GM18868 (cell line): Measurements from ENCODE around the gene ERBB4.
A peak's percentile ranks its signal among the peaks of the same experiment; 100 is the strongest.

Experiments
- ATAC-seq: cut with Tn5 transposase; IDR thresholded peaks from one replicate; pipeline ENCODE4 v1.9.1; 2021; ENCODE audit warnings: mild to moderate bottlenecking, moderate library complexity; ENCODE audit not compliant: unreplicated experiment

Gene ERBB4

GRCh38 chr2:212538305-212539071, at the start of gene ERBB4:
TSS of gene ERBB4 (minus strand) at chr2:212538802. CDS start at chr2:212538530, 272 bp downstream.
- no peak for ATAC-seq

- no peak for ATAC-seq
Measured at GRCh38 chr2:212580117-212580516, 41.5 kb upstream of the ERBB4 start.

GRCh38 chr2:212556296-212556695, 17.7 kb upstream of the ERBB4 start:
- no peak for ATAC-seq

GRCh38 chr2:212554233-212554632, 15.6 kb upstream of the ERBB4 start:
- ATAC-seq: no peak

DNA sequence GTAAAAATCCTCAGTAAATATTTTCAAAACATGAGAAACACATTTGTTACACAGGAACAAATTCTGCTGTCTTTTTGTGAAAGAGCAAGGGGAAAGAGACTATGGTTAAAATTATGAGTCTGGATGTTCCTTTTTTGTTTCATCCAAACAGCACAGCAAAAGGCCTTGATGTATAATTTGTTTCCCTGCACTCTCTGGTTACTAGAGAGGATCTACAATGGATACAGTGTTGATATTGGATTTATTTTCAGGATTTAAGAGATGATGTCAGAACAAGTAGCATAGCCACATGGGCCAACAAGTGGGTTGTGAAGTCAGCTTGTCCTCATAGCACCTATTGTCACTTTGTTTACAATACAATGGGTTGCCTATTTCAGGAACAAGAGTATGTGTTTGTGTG, 11.3 kb upstream of the ERBB4 start:
- ATAC-seq: no peak

DNA sequence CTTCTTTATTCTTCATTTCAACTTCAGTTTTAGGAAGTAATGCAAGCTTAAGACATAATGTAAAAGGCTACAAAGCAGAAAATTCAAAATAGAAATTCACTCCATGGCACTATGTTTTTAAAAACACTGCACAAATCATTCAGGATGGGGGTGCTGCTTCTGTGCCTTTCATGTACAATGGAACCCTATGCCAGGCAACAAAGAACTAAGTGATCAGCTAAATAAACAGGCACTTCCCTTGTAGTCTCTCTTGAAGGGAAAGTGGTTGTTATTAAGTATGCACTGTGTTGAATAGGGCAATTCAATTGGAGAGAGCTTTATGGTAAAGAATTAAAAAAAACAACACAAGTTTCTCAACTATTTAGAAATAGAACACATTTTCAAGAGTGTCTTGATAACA, 10.9 kb upstream of the ERBB4 start:
- no peak for ATAC-seq

- ATAC-seq: peak; percentile 63
Measured at GRCh38 chr2:212548455-212548819, 9.8 kb upstream of the ERBB4 start.

- peak; percentile 15 for ATAC-seq
Measured at GRCh38 chr2:212547716-212548454, 9.3 kb upstream of the ERBB4 start.

DNA sequence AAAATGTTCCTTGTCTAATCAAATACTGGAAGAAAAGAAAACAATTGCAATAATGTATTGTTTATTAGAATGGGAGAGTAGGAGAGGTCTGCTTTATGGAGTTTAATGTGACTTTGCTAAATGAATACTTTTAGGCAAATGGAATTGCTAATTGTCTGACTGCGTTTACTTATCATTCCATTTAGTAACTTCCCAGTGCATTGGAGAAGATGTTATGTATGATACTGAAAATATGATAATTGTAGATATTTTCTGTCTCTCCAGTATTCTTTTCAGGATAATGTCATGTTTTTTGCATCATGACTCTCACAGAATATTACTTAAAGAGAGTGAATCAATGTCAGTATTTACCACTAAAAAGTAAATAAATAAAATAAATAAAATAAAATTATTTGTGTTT, 8.1 kb upstream of the ERBB4 start:
- ATAC-seq: no peak

GRCh38 chr2:212540341-212540740, 1.7 kb upstream of the ERBB4 start:
- peak; percentile 37 for ATAC-seq

GRCh38 chr2:212539072-212539880, 674 bp upstream of the ERBB4 start:
- peak; percentile 21 for ATAC-seq

DNA sequence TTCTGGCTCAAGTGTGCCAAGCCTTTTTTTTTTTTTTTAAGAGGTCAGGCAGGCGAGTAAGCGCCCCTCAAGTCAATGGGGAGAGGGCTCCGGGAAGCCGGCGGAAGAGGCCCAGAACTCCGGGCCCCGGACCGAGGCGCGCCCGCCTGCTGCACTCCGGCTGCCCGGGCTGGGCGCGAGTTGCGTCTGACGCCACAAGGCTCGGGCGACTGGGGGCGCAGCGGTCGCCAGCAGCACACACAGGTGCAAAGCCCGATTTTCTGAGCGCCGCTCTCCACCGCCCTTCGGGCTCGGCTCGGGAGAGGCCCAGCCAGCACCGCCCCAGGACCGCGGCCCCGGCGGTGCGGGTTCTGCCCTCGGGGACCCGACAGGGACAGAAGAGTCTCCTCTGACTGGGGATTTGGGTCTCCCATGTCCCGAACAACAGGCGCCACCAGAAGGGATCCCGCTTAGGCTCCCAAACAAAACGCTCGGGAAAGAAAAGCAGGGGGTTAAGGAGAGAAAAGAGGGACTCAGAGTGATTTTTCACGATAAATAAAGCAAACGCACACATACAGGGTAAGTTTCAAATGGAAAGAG, 787 bp downstream of the ERBB4 start:
- no peak for ATAC-seq

GRCh38 chr2:212536817-212537725, 1.5 kb downstream of the ERBB4 start:
- no peak for ATAC-seq

DNA sequence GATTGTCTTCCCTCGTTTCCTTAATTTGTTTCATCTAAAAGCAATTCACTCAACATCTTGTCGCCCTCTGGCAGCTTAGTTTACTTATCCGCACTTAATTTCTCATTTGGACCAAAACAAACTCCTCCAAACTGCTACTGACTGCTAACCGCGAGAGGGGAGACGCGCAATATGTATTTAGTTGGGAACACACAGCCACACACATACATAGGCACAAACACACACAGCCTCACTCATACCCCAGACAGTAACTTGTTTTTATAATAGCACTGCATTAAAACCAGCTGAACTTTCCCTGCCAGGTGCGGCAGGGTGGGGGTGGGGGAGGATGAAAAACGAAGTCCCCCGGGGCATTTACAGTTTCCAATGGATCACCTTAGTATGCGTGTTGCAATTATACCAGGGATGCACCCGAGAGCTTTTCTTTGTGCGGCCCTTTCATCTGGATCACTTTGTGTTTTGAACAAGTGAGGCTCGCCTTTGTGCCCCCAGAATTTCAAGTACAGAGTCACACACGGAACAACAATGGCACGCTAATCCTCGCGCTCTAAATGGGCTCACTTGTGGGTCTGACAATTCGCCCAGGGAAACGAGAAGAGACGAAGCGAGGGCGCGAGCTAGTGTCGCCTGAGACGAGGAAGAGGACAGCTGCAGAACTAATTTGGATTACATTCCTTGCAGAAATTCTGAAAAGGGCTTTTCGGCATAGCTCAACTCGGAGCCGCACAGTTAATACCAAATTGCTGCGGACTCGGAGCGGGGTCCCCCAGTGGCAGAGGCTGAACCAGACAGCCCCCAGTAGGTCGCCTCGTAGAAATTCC, 2.4 kb downstream of the ERBB4 start:
- ATAC-seq: no peak

DNA sequence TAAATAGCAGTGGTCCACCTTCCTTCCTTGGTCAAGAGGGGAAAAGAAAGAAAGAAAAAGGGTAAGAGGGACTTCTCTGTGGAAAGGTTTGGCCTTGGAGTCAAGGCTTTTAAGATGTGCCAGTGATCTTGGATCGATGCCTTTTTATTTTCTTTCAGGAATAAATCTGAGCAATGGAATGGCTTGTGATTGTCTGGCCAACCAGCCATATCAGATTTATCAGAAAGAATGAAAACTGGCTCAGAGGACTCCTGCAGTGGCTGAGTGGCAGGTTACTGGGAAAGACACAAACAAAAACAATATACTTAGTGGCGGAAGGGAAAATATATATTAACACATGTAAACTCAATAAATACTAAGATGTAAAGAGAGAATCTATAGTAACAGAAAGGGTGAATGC, 4.3 kb downstream of the ERBB4 start:
- no peak for ATAC-seq

DNA sequence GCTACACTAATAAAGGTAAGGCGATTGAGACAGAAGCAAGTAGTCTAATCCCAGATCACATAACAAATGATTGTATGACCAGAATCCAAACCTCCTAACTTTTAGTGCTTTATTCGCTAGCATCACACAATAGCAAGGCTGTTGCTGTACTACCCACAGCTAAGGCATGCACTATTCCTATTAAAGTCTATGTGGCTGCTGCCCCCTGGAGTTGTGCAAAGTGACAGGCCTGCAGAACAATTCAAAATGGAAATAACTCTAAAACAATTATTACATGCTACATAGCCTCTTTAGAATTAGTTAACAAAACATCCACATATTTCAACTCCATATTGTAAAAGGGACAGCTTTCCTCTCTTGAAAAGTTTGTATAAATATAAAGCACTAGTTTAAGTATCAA, 6.0 kb downstream of the ERBB4 start:
- ATAC-seq: no peak

DNA sequence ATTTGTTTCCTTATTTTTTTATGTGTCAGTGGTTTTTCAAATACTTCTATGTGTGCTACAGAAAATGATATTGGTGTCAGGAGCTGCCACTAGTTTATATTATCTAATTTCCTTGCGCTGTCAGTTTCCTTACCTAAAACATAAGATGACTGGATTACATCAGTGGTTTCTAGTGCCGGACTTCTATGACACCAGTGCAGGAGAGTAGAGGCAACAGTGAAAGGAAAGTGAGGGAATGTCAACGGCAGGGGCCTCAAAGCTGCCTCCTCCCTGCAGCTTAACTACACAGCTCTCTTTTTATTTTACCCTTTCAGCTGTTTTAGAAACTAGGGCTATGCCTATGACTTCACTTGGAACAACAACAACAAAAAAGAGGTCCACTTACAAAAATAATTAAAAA, 6.5 kb downstream of the ERBB4 start:
- no peak for ATAC-seq

DNA sequence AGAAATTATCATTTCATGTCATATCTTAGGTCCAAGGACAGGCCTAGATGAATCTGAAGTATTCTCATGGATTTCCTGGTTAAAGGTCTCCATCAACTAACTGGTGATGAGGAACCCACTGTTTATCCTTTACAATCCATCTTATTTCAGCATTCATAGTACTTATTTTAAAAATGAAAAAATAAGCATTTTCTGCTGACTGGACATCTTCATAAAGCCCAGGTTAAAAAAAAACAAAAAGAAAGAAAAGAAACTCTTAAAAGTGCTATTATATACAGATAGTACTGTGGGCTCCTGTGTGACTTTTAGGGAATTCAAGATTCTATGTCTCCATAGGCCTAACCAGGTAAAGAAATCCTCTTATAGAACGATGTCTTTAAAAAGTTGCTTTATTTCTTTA, 7.1 kb downstream of the ERBB4 start:
- ATAC-seq: no peak

- ATAC-seq: no peak
Measured at GRCh38 chr2:212530991-212531390, 7.6 kb downstream of the ERBB4 start.
